CD4-positive, alpha-beta T cell (primary cell): ENCODE measurements around the gene SLC7A4. TPM values are rescaled to one million over a fixed set of nuclear protein-coding genes. Genes with fewer than 3 reads are reported as not detected.

Source experiments
- ATAC-seq: fragments of 200-7000 bp; cut with Tn5 transposase; one replicate; pipeline ENCODE4 v1.10.0; 2022; ENCODE audit warnings: mild to moderate bottlenecking; ENCODE audit not compliant: poor library complexity
- CTCF ChIA-PET: fragments of 350-600 bp; sonication (Branson Sonifier 250); formaldehyde crosslinking; loops from one replicate; lab custom pipeline; 2021; ENCODE audit warnings: antibody characterized with exemption, inconsistent platforms; lab: Charles Lee
- POLR2A ChIA-PET: fragments of 350-600 bp; sonication (Branson Sonifier 250); formaldehyde crosslinking; loops from one replicate; lab custom pipeline; 2021; ENCODE audit warnings: antibody characterized with exemption, inconsistent platforms; lab: Charles Lee
- DNase-seq, 14 experiments: peaks; one replicate each; pipeline ENCODE4 v3.0.0-alpha.2; 2013 to 2020; ENCODE audit warnings: mixed read lengths in 2 of 14
- H3K27ac ChIP-seq, 2 donors: one replicate each; pipeline versions ENCODE4 v1.5.1 to v1.7.0; 2013; ENCODE audit warnings: low read length in 2 of 2, low read depth in 1 of 2, mild to moderate bottlenecking in 1 of 2
- H3K27me3 ChIP-seq, 2 experiments: 1 replicate in 1 of 2; 2 replicates in 1 of 2; pipeline versions ENCODE4 v1.6.1 to v1.7.0; 2013; ENCODE audit warnings: low read length in 2 of 2, control low read depth in 1 of 2, mild to moderate bottlenecking in 1 of 2, moderate library complexity in 1 of 2; ENCODE audit not compliant: insufficient read depth in 2 of 2, control insufficient read depth in 1 of 2
- H3K36me3 ChIP-seq: one replicate; pipeline ENCODE4 v1.6.1; 2013; ENCODE audit warnings: low read length, control low read depth; ENCODE audit not compliant: insufficient read depth
- H3K4me1 ChIP-seq: one replicate; pipeline ENCODE4 v1.6.1; 2013; ENCODE audit warnings: low read length, control low read depth; ENCODE audit not compliant: insufficient read depth
- H3K4me3 ChIP-seq: one replicate; pipeline ENCODE4 v1.5.1; 2013; ENCODE audit warnings: mild to moderate bottlenecking, low read length, moderate library complexity
- H3K9me3 ChIP-seq, 2 experiments: 1 replicate in 1 of 2; 2 replicates in 1 of 2; pipeline versions ENCODE4 v1.6.1 to v1.7.0; 2013; ENCODE audit warnings: low read length in 2 of 2, mild to moderate bottlenecking in 2 of 2, control low read depth in 1 of 2, moderate library complexity in 1 of 2; ENCODE audit not compliant: control insufficient read depth in 1 of 2, insufficient read depth in 1 of 2
- H3K27ac Mint-ChIP-seq: one replicate; pipeline ENCODE4 v1.8.0; 2020; ENCODE audit warnings: mixed read lengths
- H3K27me3 Mint-ChIP-seq: one replicate; pipeline ENCODE4 v1.8.0; 2021; ENCODE audit warnings: mixed read lengths
- H3K36me3 Mint-ChIP-seq: one replicate; pipeline ENCODE4 v1.8.0; 2021; ENCODE audit warnings: low read depth, mixed read lengths
- H3K4me1 Mint-ChIP-seq: one replicate; pipeline ENCODE4 v1.8.0; 2021; ENCODE audit warnings: low read depth, mixed read lengths
- H3K4me3 Mint-ChIP-seq: one replicate; pipeline ENCODE4 v1.8.0; 2020; ENCODE audit warnings: mild to moderate bottlenecking, mixed read lengths
- H3K9me3 Mint-ChIP-seq: one replicate; pipeline ENCODE4 v1.8.0; 2020; ENCODE audit warnings: mixed read lengths
- intact Hi-C, 2 experiments: fragments of 100-400 bp; cut with DNase I in 1 of 2; cut with micrococcal nuclease in 1 of 2; formaldehyde crosslinking; loops; one replicate each; pipeline versions ENCODE4 v1.15.1 to v1.9.0; 2023 to 2025; cut with DNase I, micrococcal nuclease
- total RNA-seq, 174 experiments: library from RNA in 2 of 174; stranded (reverse) in 2 of 174; gene quantifications; one replicate each; pipeline ENCODE4 v1.2.3 and lab custom pipeline; 2021 to 2026
- TF ChIP-seq, protein P1 (sequence below): fragments of 200-600 bp; IDR thresholded peaks from one replicate; pipeline ENCODE4 v1.8.0; 2022; ENCODE audit warnings: antibody characterized with exemption, mild to moderate bottlenecking

The SLC7A4 gene
- total RNA-seq, 2 experiments from 2014 or later = not detected

DNA sequence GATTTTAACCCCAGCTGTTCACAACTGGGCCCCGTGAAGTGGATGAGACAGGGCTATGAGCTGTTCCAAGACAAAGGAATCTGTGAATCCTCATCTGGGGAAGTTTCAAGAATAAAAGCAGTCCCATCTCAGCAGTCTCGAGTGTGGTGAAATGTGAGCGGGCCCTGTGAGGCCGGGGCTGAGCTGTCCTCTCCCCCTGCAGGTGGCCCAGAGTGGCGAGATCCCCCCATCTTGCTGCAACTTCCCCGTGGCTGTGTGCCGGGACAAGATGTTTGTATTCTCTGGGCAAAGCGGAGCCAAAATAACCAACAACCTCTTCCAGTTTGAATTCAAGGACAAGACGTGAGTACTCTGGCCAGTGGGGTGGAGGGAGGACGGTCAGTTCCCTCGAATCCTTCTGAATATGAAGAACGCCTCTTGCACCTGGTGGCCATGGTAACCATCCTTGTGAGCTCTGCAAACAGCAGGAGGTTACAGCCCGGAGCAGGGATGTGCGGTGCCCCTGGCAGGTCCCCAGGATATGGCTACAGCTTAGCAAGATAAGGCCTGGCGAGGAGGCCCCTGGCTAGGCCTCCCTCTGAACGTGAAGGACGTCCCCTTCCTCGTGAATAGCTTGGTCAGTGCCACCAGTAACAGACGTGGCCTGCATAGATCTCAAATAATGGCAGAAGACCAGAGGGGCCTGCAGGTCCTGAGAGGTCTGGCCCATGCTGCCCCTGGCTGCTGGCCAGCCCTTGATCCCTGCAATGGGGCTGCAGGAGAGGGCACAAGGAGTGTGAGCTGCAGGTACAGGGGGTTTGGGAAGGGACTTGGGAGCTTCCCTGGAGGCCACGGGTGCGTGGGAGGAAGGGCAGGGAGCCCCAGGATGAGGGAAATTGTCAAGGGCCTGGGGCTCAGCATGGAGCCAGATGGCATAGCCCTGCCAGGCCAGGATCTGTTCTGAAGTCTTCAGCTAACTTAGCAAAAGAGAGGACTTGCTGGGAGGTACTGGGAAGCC, 41.9 kb downstream of the SLC7A4 start:
- Histone ChIP-seq H3K4me3 (no peak overlapping the region), H3K27me3 (no peaks in the 10 kb centered on the region), H3K9me3 (no peaks in the 10 kb centered on the region), H3K36me3 (peaks cover 66% of the 10 kb centered on the region), H3K27ac (no peak overlapping the region), H3K4me1 (peaks cover 11% of the 10 kb centered on the region)
- DNase-seq (no peak), ATAC-seq (no peak)
- intact Hi-C loops = loop anchor here in 1 of 2 experiments (5.0 kb wide), 1 partner anchor 52 kb away; no protein-coding TSS in a partner anchor
- H3K9me3 Mint-ChIP-seq = no peaks in the 10 kb centered on the region
- POLR2A ChIA-PET = interaction anchor here (0.7 to 1.2 kb wide), 2 partner anchors 8 to 10 kb away, joined by 3 read pairs; partner anchors contain the start of gene LZTR1
- H3K27me3 Mint-ChIP-seq = no peaks in the 10 kb centered on the region
- H3K4me3 Mint-ChIP-seq = no peak overlapping the region
- TF ChIP-seq, protein P1, sequence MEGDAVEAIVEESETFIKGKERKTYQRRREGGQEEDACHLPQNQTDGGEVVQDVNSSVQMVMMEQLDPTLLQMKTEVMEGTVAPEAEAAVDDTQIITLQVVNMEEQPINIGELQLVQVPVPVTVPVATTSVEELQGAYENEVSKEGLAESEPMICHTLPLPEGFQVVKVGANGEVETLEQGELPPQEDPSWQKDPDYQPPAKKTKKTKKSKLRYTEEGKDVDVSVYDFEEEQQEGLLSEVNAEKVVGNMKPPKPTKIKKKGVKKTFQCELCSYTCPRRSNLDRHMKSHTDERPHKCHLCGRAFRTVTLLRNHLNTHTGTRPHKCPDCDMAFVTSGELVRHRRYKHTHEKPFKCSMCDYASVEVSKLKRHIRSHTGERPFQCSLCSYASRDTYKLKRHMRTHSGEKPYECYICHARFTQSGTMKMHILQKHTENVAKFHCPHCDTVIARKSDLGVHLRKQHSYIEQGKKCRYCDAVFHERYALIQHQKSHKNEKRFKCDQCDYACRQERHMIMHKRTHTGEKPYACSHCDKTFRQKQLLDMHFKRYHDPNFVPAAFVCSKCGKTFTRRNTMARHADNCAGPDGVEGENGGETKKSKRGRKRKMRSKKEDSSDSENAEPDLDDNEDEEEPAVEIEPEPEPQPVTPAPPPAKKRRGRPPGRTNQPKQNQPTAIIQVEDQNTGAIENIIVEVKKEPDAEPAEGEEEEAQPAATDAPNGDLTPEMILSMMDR = no peak
- H3K36me3 Mint-ChIP-seq = peaks cover 26% of the 10 kb centered on the region
- no peak overlapping the region for H3K27ac Mint-ChIP-seq
- CTCF ChIA-PET = no interaction called here
- no peaks in the 10 kb centered on the region for H3K4me1 Mint-ChIP-seq

DNA sequence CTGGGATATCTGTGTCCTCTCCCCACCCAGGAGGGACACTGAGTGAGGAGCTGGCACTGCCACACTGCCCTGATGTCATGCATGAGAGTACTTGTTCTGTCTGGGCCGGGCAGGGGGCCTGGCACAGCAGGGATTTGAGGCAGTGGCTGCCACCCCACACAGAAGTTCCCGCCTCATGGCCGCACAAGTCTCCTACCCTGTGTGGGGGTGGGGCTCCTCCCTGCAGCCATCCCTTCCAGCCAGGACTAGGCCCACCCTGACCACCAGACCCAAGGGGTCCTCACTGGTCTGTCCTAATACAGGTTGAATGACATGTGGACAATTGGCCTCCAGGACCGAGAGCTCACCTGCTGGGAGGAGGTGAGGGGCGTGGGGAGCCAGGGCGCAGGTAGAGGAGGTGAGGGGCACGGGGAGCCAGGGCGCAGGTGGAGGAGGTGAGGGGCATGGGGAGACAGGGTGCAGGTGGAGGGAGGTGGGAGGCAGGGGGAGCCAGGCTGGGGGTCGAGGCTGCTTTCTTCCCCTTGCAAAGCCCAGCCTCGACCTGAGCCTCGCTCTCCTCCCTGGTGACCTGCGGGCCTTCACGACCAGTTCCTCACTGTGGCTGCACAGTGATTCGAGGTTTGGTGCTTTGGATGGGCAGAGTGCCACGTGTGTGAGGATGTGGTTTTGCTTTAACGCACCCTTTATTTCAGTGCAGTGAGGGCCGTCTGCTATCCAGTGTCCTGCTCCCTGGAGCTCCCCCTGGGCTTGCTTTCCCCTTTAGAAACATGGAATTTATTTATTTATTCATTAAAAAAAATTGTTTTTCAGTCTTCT, 42.8 kb downstream of the SLC7A4 start:
- ATAC-seq (no peak), DNase-seq (no peak)
- TF ChIP-seq, protein P1 = no peak
- POLR2A ChIA-PET = interaction anchor here (1.2 kb wide), 1 partner anchor 9 kb away, joined by 3 read pairs; no protein-coding TSS in a partner anchor
- Histone ChIP-seq H3K4me1 (peaks cover 13% of the 10 kb centered on the region), H3K36me3 (peaks cover 66% of the 10 kb centered on the region), H3K27me3 (no peaks in the 10 kb centered on the region), H3K27ac (no peak overlapping the region), H3K4me3 (no peak overlapping the region), H3K9me3 (no peaks in the 10 kb centered on the region)
- H3K4me3 Mint-ChIP-seq = no peak overlapping the region
- H3K27me3 Mint-ChIP-seq = no peaks in the 10 kb centered on the region
- no peaks in the 10 kb centered on the region for H3K9me3 Mint-ChIP-seq
- H3K4me1 Mint-ChIP-seq = no peaks in the 10 kb centered on the region
- H3K27ac Mint-ChIP-seq = no peak overlapping the region
- CTCF ChIA-PET = no interaction called here
- intact Hi-C loops = loop anchor here (5.0 to 10.0 kb wide), 2 partner anchors 53 to 135 kb away; partner anchors contain the start of genes PI4KA (in 1 of the 2) and SNAP29 (in 1 of the 2)
- H3K36me3 Mint-ChIP-seq = peaks cover 19% of the 10 kb centered on the region

DNA sequence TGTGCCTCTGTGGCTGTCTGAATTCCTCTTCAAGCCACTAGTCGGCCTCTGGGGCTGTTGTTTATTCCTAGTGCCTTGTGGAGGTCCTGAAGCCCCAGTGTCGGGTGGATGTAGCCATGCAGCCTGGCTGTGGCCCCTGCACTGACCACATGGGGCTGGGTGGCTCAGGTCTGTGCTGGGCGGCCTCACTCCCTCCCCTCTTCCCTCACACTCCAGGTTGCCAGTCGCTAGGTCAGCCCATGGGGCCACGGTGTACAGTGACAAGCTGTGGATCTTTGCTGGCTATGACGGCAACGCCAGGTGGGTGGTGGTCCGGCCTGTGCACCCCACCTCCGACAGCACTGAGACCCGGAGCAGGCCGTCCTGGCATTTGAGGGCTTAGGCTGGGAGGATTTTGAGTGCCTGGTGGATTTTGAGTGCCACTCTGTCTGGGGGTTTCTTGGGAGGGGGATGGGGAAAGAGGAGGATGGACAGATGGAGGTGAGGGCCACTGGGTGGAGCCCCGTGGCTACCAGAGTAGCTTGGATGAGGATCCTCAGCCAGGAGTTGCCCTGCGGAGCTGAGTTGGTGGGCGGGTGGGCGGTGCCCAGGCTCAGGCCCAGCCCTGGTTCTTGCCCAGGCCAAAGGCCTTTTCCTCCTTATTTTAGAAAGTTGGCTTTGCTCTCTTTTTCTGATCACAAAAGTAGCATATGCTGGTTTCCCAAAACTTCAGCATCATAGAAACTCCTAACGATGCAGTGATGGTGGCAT, 43.6 kb downstream of the SLC7A4 start:
- ATAC-seq (no peak), DNase-seq (no peak)
- Histone ChIP-seq H3K27ac (no peak overlapping the region), H3K27me3 (no peaks in the 10 kb centered on the region), H3K36me3 (peaks cover 69% of the 10 kb centered on the region), H3K9me3 (no peaks in the 10 kb centered on the region), H3K4me3 (no peak overlapping the region), H3K4me1 (peaks cover 14% of the 10 kb centered on the region)
- Mint-ChIP-seq H3K9me3 (no peaks in the 10 kb centered on the region), H3K4me3 (no peak overlapping the region), H3K27ac (no peak overlapping the region), H3K27me3 (no peaks in the 10 kb centered on the region), H3K36me3 (peaks cover 23% of the 10 kb centered on the region), H3K4me1 (peaks cover 6% of the 10 kb centered on the region)
- intact Hi-C loops = loop anchor here in 1 of 2 experiments (10.0 kb wide), 1 partner anchor 134 kb away; the partner anchor contains the start of genes PI4KA and SNAP29
- TF ChIP-seq, protein P1 = no peak
- CTCF ChIA-PET = no interaction called here
- POLR2A ChIA-PET = no interaction called here
